Endodermal cell (in vitro differentiated cells): Measurements from ENCODE around the gene BUD31. TPM values are rescaled to one million over a fixed set of nuclear protein-coding genes. Genes with fewer than 3 reads are reported as not detected.
"Not testable (repeated sequence)": the region's sequence is repeated elsewhere in the genome, so short reads cannot be mapped to it uniquely, and the experiment has no call there.

Experiments
- DNase-seq: peaks from one replicate; pipeline ENCODE4 v3.0.0-alpha.2; 2017
- H3K27ac ChIP-seq: 2 replicates; pipeline ENCODE4 v1.5.1; 2013; ENCODE audit warnings: mild to moderate bottlenecking, low read depth, low read length, moderate library complexity
- H3K27me3 ChIP-seq: 2 replicates; pipeline ENCODE4 v1.6.1; 2013; ENCODE audit warnings: mild to moderate bottlenecking, low read length, moderate library complexity; ENCODE audit not compliant: insufficient read depth, control insufficient read depth, poor library complexity, severe bottlenecking
- H3K36me3 ChIP-seq: 2 replicates; pipeline ENCODE4 v1.7.0; 2013; ENCODE audit warnings: mild to moderate bottlenecking, low read length, moderate library complexity; ENCODE audit not compliant: control insufficient read depth, insufficient read depth
- H3K4me1 ChIP-seq: one replicate; pipeline ENCODE4 v1.7.0; 2013; ENCODE audit warnings: low read length; ENCODE audit not compliant: control insufficient read depth, insufficient read depth
- H3K4me3 ChIP-seq: 2 replicates; pipeline ENCODE4 v1.5.1; 2013; ENCODE audit warnings: mild to moderate bottlenecking, low read length, moderate library complexity
- H3K9ac ChIP-seq: 2 replicates; pipeline ENCODE4 v1.6.1; 2013; ENCODE audit warnings: mild to moderate bottlenecking, low read length, moderate library complexity; ENCODE audit not compliant: poor library complexity, severe bottlenecking; ENCODE audit errors: extremely low read depth
- H3K9me3 ChIP-seq: 2 replicates; pipeline ENCODE4 v1.6.1; 2013; ENCODE audit warnings: mild to moderate bottlenecking, low read length, moderate library complexity; ENCODE audit not compliant: control insufficient read depth
- H3K27ac Mint-ChIP-seq: 2 replicates; pipeline ENCODE4 v1.8.0; 2020; ENCODE audit warnings: mixed read lengths
- H3K27me3 Mint-ChIP-seq: 2 replicates; pipeline ENCODE4 v1.8.0; 2021; ENCODE audit warnings: mild to moderate bottlenecking, mixed read lengths; ENCODE audit not compliant: insufficient read depth
- H3K36me3 Mint-ChIP-seq: 2 replicates; pipeline ENCODE4 v1.8.0; 2020; ENCODE audit warnings: low read depth, mixed read lengths
- H3K4me1 Mint-ChIP-seq: 2 replicates; pipeline ENCODE4 v1.8.0; 2020; ENCODE audit warnings: mixed read lengths
- H3K4me3 Mint-ChIP-seq: 2 replicates; pipeline ENCODE4 v1.8.0; 2020; ENCODE audit warnings: mild to moderate bottlenecking, moderate library complexity, mixed read lengths
- H3K9me3 Mint-ChIP-seq: 2 replicates; pipeline ENCODE4 v1.8.0; 2020; ENCODE audit warnings: mild to moderate bottlenecking, mixed read lengths
- CTCF ChIP-seq: fragments of 200-600 bp; sonication (generic); conservative IDR thresholded peaks from 2 replicates; pipeline ENCODE4 v1.5.0; 2021; ENCODE audit warnings: antibody characterized with exemption, mild to moderate bottlenecking
- WGBS, 2 experiments: methylation state at CpG; one replicate each; pipeline versions ENCODE4 v1.1.5 to v1.1.7; 2013; ENCODE audit warnings: missing lambda C conversion rate in 2 of 2, mixed read lengths in 1 of 2; ENCODE audit not compliant: insufficient coverage in 1 of 2, insufficient read length in 1 of 2; 5-methylcytosine and 5-hydroxymethylcytosine counted together
- total RNA-seq, 2 donors: library from RNA; stranded (reverse); fragmentation: NEBNext Ultra II Directional in 1 of 2; extraction: Animal tissue kit (Norgen Biotek cat#: 25700) in 1 of 2; gene quantifications; 2 replicates in 1 of 2; 3 replicates in 1 of 2; pipeline ENCODE4 v1.2.1, GENCODE V29; 2021

The BUD31 gene
- total RNA-seq, 2 donors from 2014 or later: 102 to 117 TPM

GRCh38 chr7:99409806-99410205, 1.0 kb downstream of the BUD31 start:
- no peaks in the 10 kb centered on the region for H3K27me3 Mint-ChIP-seq
- H3K9ac ChIP-seq: peak overlapping the region; percentile 90
- no peaks in the 10 kb centered on the region for H3K27me3 ChIP-seq
- H3K36me3 ChIP-seq: peaks cover 46% of the 10 kb centered on the region
- H3K4me3 ChIP-seq: peak overlapping the region; percentile 96
- H3K4me1 ChIP-seq: peaks cover 8% of the 10 kb centered on the region
- peaks cover 5% of the 10 kb centered on the region for H3K9me3 ChIP-seq
- TF ChIP-seq CTCF: no peak
- WGBS, 2 experiments: 67 to 78% methylated on average over 2 to 3 of the region's 3 CpGs
- no peak overlapping the region for H3K27ac ChIP-seq
- H3K4me3 Mint-ChIP-seq: peak overlapping the region; percentile 97
- peak overlapping the region; percentile 62 for H3K27ac Mint-ChIP-seq
- H3K9me3 Mint-ChIP-seq: peaks cover 2% of the 10 kb centered on the region
- no peak for DNase-seq
- H3K36me3 Mint-ChIP-seq: peaks cover 42% of the 10 kb centered on the region
- H3K4me1 Mint-ChIP-seq: peaks cover 21% of the 10 kb centered on the region

GRCh38 chr7:99410635-99411034, 1.9 kb downstream of the BUD31 start:
- Mint-ChIP-seq H3K27ac (peak overlapping the region; percentile 62), H3K36me3 (peaks cover 50% of the 10 kb centered on the region), H3K27me3 (no peaks in the 10 kb centered on the region), H3K4me1 (peaks cover 21% of the 10 kb centered on the region), H3K4me3 (peak overlapping the region; percentile 97), H3K9me3 (peaks cover 8% of the 10 kb centered on the region)
- Histone ChIP-seq H3K27ac (no peak overlapping the region), H3K9me3 (peaks cover 9% of the 10 kb centered on the region), H3K9ac (no peak overlapping the region), H3K36me3 (peaks cover 53% of the 10 kb centered on the region), H3K27me3 (no peaks in the 10 kb centered on the region), H3K4me3 (peak overlapping the region; percentile 96), H3K4me1 (peaks cover 8% of the 10 kb centered on the region)
- 90 to 95% methylated on average over 2 of the region's 2 CpGs for WGBS, 2 experiments
- no peak for TF ChIP-seq CTCF
- DNase-seq: no peak

GRCh38 chr7:99415513-99416127, 6.9 kb downstream of the BUD31 start:
- H3K27me3 Mint-ChIP-seq, H3K4me1 Mint-ChIP-seq, H3K9me3 ChIP-seq, H3K4me3 ChIP-seq, H3K9me3 Mint-ChIP-seq, H3K27me3 ChIP-seq, H3K4me1 ChIP-seq, H3K4me3 Mint-ChIP-seq, H3K9ac ChIP-seq, H3K27ac ChIP-seq: not testable (repeated sequence)
- H3K27ac Mint-ChIP-seq: peak overlapping the region; percentile 17
- peak; percentile 86 for DNase-seq
- TF ChIP-seq CTCF: peak; percentile 80
- peaks cover 93% of the 10 kb centered on the region for H3K36me3 ChIP-seq
- H3K36me3 Mint-ChIP-seq: peaks cover 92% of the 10 kb centered on the region
- 70 to 79% methylated on average over 9 to 13 of the region's 17 CpGs for WGBS, 2 experiments
